GM23248 (cell line): ENCODE measurements around the gene TENM3.

Experiments
- EZH2 ChIP-seq: fragments of 200-600 bp; sonication (generic); IDR thresholded peaks from 2 replicates; pipeline ENCODE4 v1.6.1; 2018; ENCODE audit warnings: antibody characterized with exemption, mild to moderate bottlenecking; ENCODE audit not compliant: insufficient read depth, poor library complexity, severe bottlenecking
- EZH2phosphoT487 ChIP-seq: fragments of 200-600 bp; sonication (generic); IDR thresholded peaks from 2 replicates; pipeline ENCODE4 v1.6.1; 2018; ENCODE audit warnings: antibody characterized with exemption, moderate library complexity, mild to moderate bottlenecking, low read depth; ENCODE audit not compliant: insufficient read depth

DNA sequence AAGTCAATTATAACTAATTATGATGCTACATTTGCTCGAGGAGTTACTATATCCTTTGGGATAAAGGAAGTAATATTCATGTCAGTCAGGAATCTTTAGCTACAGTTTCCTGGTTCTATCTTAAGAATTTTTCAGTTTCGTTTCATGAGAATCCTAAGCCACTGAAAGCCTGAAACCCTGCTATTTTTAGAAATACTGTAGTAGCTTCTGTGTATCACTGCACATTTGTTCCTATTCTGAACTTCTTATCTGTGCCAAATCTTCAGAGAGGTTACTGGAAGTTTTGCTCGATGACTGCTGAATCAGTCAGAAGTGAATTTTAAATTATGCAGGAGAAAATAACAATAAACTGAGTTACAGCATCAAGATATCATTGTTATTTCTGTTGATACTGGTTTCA, 249.2 kb downstream of the TENM3 start:
- TF ChIP-seq EZH2phosphoT487: no peak
- no peak for TF ChIP-seq EZH2
